HepG2 (cell line): ENCODE data around the gene RGS19. TPM values are rescaled to one million over a fixed set of nuclear protein-coding genes. Genes with fewer than 3 reads are reported as not detected.

ENCODE experiments used
- HIC2 ChIP-seq: sonication (generic); formaldehyde crosslinking; IDR thresholded peaks from 2 replicates; pipeline ENCODE4 v1.9.0; 2022; ENCODE audit warnings: low read depth, missing genetic modification reagents
- PBX2 ChIP-seq: IDR thresholded peaks from 2 replicates; pipeline ENCODE4 v1.6.1; 2016; ENCODE audit warnings: control low read depth
- ZNF564 ChIP-seq: sonication (generic); formaldehyde crosslinking; IDR thresholded peaks from 2 replicates; pipeline ENCODE4 v1.8.1; 2023; ENCODE audit warnings: mild to moderate bottlenecking, missing genetic modification reagents
- ZNF7 ChIP-seq: IDR thresholded peaks from 2 replicates; pipeline ENCODE4 v1.6.1; 2016; ENCODE audit warnings: missing biosample characterization, missing genetic modification reagents
- ZNF841 ChIP-seq: sonication (generic); formaldehyde crosslinking; IDR thresholded peaks from 2 replicates; pipeline ENCODE4 v1.8.1; 2023; ENCODE audit warnings: missing genetic modification reagents, borderline replicate concordance
- polyA plus RNA-seq, 8 experiments: library from polyadenylated mRNA; depleted of rRNA in 3 of 8; stranded (reverse) in 7 of 8; unstranded in 1 of 8; fragments of >200 nt; fragmentation: Illumina TruSeq in 4 of 8; extraction: Trizol in 4 of 8; gene quantifications; 2 replicates each; pipeline versions ENCODE4 v1.2.1 to v1.2.3, GENCODE V29; 2011 to 2016; ENCODE audit warnings: low read depth in 4 of 8, missing spikeins in 1 of 8, mixed read lengths in 1 of 8; ENCODE audit not compliant: insufficient read depth in 1 of 8
- total RNA-seq, 5 experiments: library from RNA; depleted of rRNA; stranded (reverse); fragments of >200 nt; fragmentation: Illumina TruSeq; extraction: Trizol; gene quantifications; 2 replicates each; pipeline ENCODE4 v1.2.3, GENCODE V29; 2016; ENCODE audit warnings: low read depth in 1 of 5
- TF ChIP-seq, protein P1 (sequence below): sonication (generic); formaldehyde crosslinking; IDR thresholded peaks from 2 replicates; pipeline ENCODE4 v1.4.0; 2020; ENCODE audit warnings: missing genetic modification reagents, borderline replicate concordance
- TF ChIP-seq, protein P2 (sequence below): fragments of 450-650 bp; IDR thresholded peaks from 2 replicates; pipeline ENCODE4 v1.6.1; 2016
- TF ChIP-seq, protein P3 (sequence below): sonication (generic); formaldehyde crosslinking; IDR thresholded peaks from 2 replicates; pipeline ENCODE4 v1.4.0; 2020; ENCODE audit warnings: missing genetic modification reagents, mild to moderate bottlenecking, borderline replicate concordance

RGS19 gene
- total and polyA plus RNA-seq, 2 of the 13 experiments (the other 11 are each of a cell fraction or from before 2014, with no cell fraction given): 10.7 to 11.9 TPM

DNA sequence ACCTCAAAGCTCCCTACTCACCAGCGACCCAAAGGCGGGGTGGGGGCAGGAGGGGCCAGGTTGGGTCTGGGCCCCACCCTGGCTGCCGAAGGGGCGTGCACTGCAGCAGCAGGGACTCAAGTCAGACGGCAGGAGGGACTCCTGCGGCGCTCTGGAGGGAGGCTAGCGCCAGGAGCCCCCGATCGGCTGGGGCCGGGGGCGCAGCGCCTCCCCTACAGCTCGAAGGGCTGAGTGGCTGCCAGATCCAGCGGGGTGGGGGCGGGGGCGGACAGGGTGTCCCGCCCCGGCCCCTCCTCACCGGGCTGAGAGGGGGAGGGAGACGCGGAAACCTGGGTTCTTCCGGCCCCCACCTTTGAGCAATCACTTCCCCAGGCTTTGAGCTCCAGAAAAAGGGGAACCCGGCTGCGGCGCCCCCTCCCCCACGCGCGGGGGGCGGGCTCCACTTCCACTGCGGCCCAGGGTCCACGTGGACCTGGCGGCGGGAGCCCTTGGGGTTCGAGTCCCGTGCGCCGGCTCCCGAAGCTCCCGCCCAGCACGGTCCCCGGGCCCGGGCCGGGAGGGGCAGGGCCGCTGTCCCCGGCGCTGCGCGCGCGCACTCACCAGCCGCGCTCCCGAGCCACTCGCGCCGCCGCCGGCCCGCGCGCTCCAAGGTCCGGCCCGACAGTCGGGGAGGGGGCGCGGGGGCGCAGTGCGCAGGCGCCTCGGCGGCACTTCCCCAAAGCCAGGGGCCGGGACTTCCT is at the start of gene RGS19 (continued):
- TF ChIP-seq, protein P1, sequence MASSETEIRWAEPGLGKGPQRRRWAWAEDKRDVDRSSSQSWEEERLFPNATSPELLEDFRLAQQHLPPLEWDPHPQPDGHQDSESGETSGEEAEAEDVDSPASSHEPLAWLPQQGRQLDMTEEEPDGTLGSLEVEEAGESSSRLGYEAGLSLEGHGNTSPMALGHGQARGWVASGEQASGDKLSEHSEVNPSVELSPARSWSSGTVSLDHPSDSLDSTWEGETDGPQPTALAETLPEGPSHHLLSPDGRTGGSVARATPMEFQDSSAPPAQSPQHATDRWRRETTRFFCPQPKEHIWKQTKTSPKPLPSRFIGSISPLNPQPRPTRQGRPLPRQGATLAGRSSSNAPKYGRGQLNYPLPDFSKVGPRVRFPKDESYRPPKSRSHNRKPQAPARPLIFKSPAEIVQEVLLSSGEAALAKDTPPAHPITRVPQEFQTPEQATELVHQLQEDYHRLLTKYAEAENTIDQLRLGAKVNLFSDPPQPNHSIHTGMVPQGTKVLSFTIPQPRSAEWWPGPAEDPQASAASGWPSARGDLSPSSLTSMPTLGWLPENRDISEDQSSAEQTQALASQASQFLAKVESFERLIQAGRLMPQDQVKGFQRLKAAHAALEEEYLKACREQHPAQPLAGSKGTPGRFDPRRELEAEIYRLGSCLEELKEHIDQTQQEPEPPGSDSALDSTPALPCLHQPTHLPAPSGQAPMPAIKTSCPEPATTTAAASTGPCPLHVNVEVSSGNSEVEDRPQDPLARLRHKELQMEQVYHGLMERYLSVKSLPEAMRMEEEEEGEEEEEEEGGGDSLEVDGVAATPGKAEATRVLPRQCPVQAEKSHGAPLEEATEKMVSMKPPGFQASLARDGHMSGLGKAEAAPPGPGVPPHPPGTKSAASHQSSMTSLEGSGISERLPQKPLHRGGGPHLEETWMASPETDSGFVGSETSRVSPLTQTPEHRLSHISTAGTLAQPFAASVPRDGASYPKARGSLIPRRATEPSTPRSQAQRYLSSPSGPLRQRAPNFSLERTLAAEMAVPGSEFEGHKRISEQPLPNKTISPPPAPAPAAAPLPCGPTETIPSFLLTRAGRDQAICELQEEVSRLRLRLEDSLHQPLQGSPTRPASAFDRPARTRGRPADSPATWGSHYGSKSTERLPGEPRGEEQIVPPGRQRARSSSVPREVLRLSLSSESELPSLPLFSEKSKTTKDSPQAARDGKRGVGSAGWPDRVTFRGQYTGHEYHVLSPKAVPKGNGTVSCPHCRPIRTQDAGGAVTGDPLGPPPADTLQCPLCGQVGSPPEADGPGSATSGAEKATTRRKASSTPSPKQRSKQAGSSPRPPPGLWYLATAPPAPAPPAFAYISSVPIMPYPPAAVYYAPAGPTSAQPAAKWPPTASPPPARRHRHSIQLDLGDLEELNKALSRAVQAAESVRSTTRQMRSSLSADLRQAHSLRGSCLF (CRISPR knock-in tag): no peak
- TF ChIP-seq PBX2 (CRISPR knock-in tag) (no peak), ZNF7 (no peak), ZNF841 (CRISPR knock-in tag) (no peak), HIC2 (0 out of 2 replicates have a peak, but pooled peaks have one; percentile 25), ZNF564 (no peak)
- TF ChIP-seq, protein P2, sequence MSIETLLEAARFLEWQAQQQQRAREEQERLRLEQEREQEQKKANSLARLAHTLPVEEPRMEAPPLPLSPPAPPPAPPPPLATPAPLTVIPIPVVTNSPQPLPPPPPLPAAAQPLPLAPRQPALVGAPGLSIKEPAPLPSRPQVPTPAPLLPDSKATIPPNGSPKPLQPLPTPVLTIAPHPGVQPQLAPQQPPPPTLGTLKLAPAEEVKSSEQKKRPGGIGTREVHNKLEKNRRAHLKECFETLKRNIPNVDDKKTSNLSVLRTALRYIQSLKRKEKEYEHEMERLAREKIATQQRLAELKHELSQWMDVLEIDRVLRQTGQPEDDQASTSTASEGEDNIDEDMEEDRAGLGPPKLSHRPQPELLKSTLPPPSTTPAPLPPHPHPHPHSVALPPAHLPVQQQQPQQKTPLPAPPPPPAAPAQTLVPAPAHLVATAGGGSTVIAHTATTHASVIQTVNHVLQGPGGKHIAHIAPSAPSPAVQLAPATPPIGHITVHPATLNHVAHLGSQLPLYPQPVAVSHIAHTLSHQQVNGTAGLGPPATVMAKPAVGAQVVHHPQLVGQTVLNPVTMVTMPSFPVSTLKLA: no peak
- TF ChIP-seq, protein P3, sequence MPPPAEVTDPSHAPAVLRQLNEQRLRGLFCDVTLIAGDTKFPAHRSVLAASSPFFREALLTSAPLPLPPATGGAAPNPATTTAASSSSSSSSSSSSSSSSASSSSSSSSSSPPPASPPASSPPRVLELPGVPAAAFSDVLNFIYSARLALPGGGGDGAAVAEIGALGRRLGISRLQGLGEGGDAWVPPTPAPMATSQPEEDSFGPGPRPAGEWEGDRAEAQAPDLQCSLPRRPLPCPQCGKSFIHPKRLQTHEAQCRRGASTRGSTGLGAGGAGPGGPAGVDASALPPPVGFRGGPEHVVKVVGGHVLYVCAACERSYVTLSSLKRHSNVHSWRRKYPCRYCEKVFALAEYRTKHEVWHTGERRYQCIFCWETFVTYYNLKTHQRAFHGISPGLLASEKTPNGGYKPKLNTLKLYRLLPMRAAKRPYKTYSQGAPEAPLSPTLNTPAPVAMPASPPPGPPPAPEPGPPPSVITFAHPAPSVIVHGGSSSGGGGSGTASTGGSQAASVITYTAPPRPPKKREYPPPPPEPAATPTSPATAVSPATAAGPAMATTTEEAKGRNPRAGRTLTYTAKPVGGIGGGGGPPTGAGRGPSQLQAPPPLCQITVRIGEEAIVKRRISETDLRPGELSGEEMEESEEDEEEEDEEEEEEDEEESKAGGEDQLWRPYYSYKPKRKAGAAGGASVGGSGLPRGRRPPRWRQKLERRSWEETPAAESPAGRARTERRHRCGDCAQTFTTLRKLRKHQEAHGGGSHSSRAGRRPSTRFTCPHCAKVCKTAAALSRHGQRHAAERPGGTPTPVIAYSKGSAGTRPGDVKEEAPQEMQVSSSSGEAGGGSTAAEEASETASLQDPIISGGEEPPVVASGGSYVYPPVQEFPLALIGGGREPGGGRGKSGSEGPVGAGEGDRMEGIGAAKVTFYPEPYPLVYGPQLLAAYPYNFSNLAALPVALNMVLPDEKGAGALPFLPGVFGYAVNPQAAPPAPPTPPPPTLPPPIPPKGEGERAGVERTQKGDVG (CRISPR knock-in tag): no peak
